ENCODE data around the gene PDK1.

PDK1 gene

GRCh38 chr2:172555522-172556283, at the start of gene PDK1:
Gene PDK1 (plus strand): TSS chr2:172556090. CDS start chr2:172556151, 61 bp downstream.
- Histone ChIP-seq H3K4me1 (ENCODE audit: control insufficient read depth in 1 of 2, insufficient read depth in 2 of 2, low read length in 2 of 2) (peaks cover 9 to 21% of the 10 kb centered on the region in 2 donors), H3K9ac (ENCODE audit: low read depth in 1 of 2, low read length in 2 of 2) (peak within 1 kb of the TSS; percentile 70 to 95), H3K27me3 (ENCODE audit: control insufficient read depth in 1 of 2, insufficient read depth in 2 of 2, low read length in 2 of 2) (no peaks in the 10 kb centered on the region), H3K9me3 (ENCODE audit: control insufficient read depth in 1 of 2, low read length in 2 of 2) (no peaks in the 10 kb centered on the region), H3K4me3 (ENCODE audit: low read depth in 1 of 2, low read length in 2 of 2) (peak within 1 kb of the TSS; percentile 88 to 92), H3K36me3 (ENCODE audit: control insufficient read depth in 1 of 2, insufficient read depth in 2 of 2, low read length in 2 of 2) (no peaks in the 10 kb centered on the region), H3K27ac (ENCODE audit: low read depth, low read length) (peak within 1 kb of the TSS; percentile 88)

DNA sequence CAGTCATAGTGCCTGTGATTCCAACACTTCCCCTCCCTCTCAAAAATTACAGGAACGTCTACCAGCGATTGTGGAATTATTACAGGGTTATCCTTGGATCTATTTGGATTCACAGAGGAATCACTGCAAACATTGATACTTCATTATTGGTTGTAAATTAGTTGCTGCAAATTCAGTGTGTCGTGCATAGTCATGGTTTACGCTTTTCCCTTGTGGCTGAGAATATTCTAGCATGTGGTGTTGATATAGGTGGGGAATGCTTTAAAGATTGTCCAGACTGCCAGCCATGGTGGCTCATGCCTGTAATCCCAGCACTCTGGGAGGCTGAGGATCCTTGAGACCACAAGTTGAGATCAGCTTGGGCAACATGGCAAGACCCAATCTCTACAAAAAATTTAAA, 48.7 kb upstream of the PDK1 start:
- Histone ChIP-seq H3K27ac (ENCODE audit: low read depth, low read length) (no peak overlapping the region), H3K4me3 (ENCODE audit: low read depth in 1 of 2, low read length in 2 of 2) (no peak overlapping the region), H3K9ac (ENCODE audit: low read depth in 1 of 2, low read length in 2 of 2) (no peak overlapping the region), H3K9me3 (ENCODE audit: control insufficient read depth in 1 of 2, low read length in 2 of 2) (peaks cover 1 to 13% of the 10 kb centered on the region in 2 donors), H3K4me1 (ENCODE audit: control insufficient read depth in 1 of 2, insufficient read depth in 2 of 2, low read length in 2 of 2) (peaks cover 0 to 4% of the 10 kb centered on the region in 2 donors), H3K27me3 (ENCODE audit: control insufficient read depth in 1 of 2, insufficient read depth in 2 of 2, low read length in 2 of 2) (no peaks in the 10 kb centered on the region), H3K36me3 (ENCODE audit: control insufficient read depth in 1 of 2, insufficient read depth in 2 of 2, low read length in 2 of 2) (peaks cover 29 to 51% of the 10 kb centered on the region in 2 donors)

- H3K27me3 ChIP-seq (ENCODE audit: control insufficient read depth in 1 of 2, insufficient read depth in 2 of 2, low read length in 2 of 2), result no peaks in the 10 kb centered on the region
- H3K4me3 ChIP-seq (ENCODE audit: low read depth in 1 of 2, low read length in 2 of 2), result no peak overlapping the region
- no peak overlapping the region for H3K9ac ChIP-seq (ENCODE audit: low read depth in 1 of 2, low read length in 2 of 2)
- no peak overlapping the region for H3K27ac ChIP-seq (ENCODE audit: low read depth, low read length)
- peaks cover 19 to 28% of the 10 kb centered on the region in 2 donors for H3K36me3 ChIP-seq (ENCODE audit: control insufficient read depth in 1 of 2, insufficient read depth in 2 of 2, low read length in 2 of 2)
- peaks cover 0 to 4% of the 10 kb centered on the region in 2 donors for H3K4me1 ChIP-seq (ENCODE audit: control insufficient read depth in 1 of 2, insufficient read depth in 2 of 2, low read length in 2 of 2)
- H3K9me3 ChIP-seq (ENCODE audit: control insufficient read depth in 1 of 2, low read length in 2 of 2), result peaks cover 14 to 27% of the 10 kb centered on the region in 2 donors
Observed at GRCh38 chr2:172510088-172510487, 45.8 kb upstream of the PDK1 start.

GRCh38 chr2:172510548-172510947, 45.3 kb upstream of the PDK1 start:
- Histone ChIP-seq H3K36me3 (ENCODE audit: control insufficient read depth in 1 of 2, insufficient read depth in 2 of 2, low read length in 2 of 2) (peaks cover 19 to 23% of the 10 kb centered on the region in 2 donors), H3K27ac (ENCODE audit: low read depth, low read length) (no peak overlapping the region), H3K9ac (ENCODE audit: low read depth in 1 of 2, low read length in 2 of 2) (no peak overlapping the region), H3K27me3 (ENCODE audit: control insufficient read depth in 1 of 2, insufficient read depth in 2 of 2, low read length in 2 of 2) (no peaks in the 10 kb centered on the region), H3K4me1 (ENCODE audit: control insufficient read depth in 1 of 2, insufficient read depth in 2 of 2, low read length in 2 of 2) (peaks cover 0 to 4% of the 10 kb centered on the region in 2 donors), H3K9me3 (ENCODE audit: control insufficient read depth in 1 of 2, low read length in 2 of 2) (peaks cover 14 to 27% of the 10 kb centered on the region in 2 donors), H3K4me3 (ENCODE audit: low read depth in 1 of 2, low read length in 2 of 2) (no peak overlapping the region)

DNA sequence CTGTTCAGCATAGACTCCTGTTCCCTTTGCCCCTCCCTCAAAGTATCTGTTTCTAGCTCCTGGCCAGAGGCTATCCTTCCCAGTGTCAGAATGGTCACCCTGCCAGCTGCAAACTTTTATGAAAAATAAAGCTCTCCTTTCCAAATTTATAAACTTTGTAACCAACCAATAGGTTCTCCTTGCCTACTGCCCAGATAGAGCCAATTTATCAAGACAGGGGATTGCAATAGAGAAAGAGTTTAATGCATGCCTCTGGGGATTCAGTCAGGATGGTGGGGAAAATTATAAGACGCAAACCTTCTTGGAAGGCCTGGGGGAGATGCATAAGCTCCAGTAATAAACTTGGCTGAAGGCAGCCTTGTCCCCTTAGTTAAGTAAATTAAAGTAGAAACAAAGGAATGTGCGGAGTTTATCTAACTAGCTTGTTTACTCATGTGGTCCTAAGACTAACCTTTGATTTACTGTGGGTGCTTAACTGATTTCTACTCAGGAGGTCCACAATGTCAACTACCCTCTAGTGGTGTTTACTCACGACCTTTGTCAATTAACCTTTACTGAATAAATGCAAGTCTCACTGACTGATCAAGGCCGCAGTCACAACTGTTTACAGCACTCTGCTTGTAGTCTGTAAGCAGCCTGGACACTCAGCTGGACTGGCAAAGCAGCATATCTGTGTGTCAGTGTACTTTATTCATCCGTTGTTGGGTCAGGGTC, 42.9 kb upstream of the PDK1 start:
- Histone ChIP-seq H3K9ac (ENCODE audit: low read depth in 1 of 2, low read length in 2 of 2) (no peak overlapping the region), H3K9me3 (ENCODE audit: control insufficient read depth in 1 of 2, low read length in 2 of 2) (peaks cover 14 to 27% of the 10 kb centered on the region in 2 donors), H3K27ac (ENCODE audit: low read depth, low read length) (no peak overlapping the region), H3K4me3 (ENCODE audit: low read depth in 1 of 2, low read length in 2 of 2) (no peak overlapping the region), H3K27me3 (ENCODE audit: control insufficient read depth in 1 of 2, insufficient read depth in 2 of 2, low read length in 2 of 2) (no peaks in the 10 kb centered on the region), H3K4me1 (ENCODE audit: control insufficient read depth in 1 of 2, insufficient read depth in 2 of 2, low read length in 2 of 2) (peaks cover 0 to 4% of the 10 kb centered on the region in 2 donors), H3K36me3 (ENCODE audit: control insufficient read depth in 1 of 2, insufficient read depth in 2 of 2, low read length in 2 of 2) (peaks cover 7 to 8% of the 10 kb centered on the region in 2 donors)

GRCh38 chr2:172513524-172513900, 42.4 kb upstream of the PDK1 start:
- no peaks in the 10 kb centered on the region for H3K27me3 ChIP-seq (ENCODE audit: control insufficient read depth in 1 of 2, insufficient read depth in 2 of 2, low read length in 2 of 2)
- H3K4me3 ChIP-seq (ENCODE audit: low read depth in 1 of 2, low read length in 2 of 2), result no peak overlapping the region
- no peak overlapping the region for H3K27ac ChIP-seq (ENCODE audit: low read depth, low read length)
- H3K36me3 ChIP-seq (ENCODE audit: control insufficient read depth in 1 of 2, insufficient read depth in 2 of 2, low read length in 2 of 2), result peaks cover 2 to 3% of the 10 kb centered on the region in 2 donors
- H3K9me3 ChIP-seq (ENCODE audit: control insufficient read depth in 1 of 2, low read length in 2 of 2), result peaks cover 14 to 27% of the 10 kb centered on the region in 2 donors
- H3K9ac ChIP-seq (ENCODE audit: low read depth in 1 of 2, low read length in 2 of 2), result no peak overlapping the region
- peaks cover 0 to 4% of the 10 kb centered on the region in 2 donors for H3K4me1 ChIP-seq (ENCODE audit: control insufficient read depth in 1 of 2, insufficient read depth in 2 of 2, low read length in 2 of 2)

DNA sequence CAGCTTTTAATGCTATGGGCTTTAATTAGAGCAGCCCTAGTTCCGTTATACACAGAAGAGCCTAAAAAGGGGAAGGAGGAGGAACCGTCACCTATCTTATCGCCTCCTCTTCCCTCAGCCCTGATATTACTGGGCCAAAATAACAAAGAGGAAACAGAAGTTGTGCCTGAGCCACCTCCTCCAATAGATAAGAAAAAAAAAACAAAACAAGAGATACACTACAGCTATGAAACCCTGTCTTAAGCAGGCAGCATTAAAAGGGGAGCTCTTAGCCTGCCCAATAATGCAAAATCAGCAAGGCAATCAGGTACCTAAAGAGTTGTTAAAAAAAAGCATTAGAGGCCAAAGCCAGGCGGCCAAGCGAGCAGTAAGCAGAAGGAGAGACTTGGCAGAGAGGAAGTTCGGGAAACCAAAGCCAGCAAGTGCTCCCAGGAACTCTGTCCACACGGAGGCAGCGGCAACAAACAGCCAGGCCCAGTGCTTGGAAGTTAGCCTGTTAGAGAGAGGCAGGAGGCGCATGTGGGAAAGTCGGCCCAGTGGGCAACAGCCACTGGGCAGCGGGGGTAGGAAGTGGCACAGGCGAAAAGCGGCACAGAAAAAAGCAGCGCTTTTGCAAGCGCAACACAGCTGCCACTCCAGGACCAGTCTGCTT, 41.8 kb upstream of the PDK1 start:
- no peak overlapping the region for H3K27ac ChIP-seq (ENCODE audit: low read depth, low read length)
- H3K36me3 ChIP-seq (ENCODE audit: control insufficient read depth in 1 of 2, insufficient read depth in 2 of 2, low read length in 2 of 2), result no peaks in the 10 kb centered on the region
- H3K9me3 ChIP-seq (ENCODE audit: control insufficient read depth in 1 of 2, low read length in 2 of 2), result peaks cover 14 to 27% of the 10 kb centered on the region in 2 donors
- H3K27me3 ChIP-seq (ENCODE audit: control insufficient read depth in 1 of 2, insufficient read depth in 2 of 2, low read length in 2 of 2), result no peaks in the 10 kb centered on the region
- H3K4me3 ChIP-seq (ENCODE audit: low read depth in 1 of 2, low read length in 2 of 2), result no peak overlapping the region
- H3K9ac ChIP-seq (ENCODE audit: low read depth in 1 of 2, low read length in 2 of 2), result no peak overlapping the region
- H3K4me1 ChIP-seq (ENCODE audit: control insufficient read depth in 1 of 2, insufficient read depth in 2 of 2, low read length in 2 of 2), result peaks cover 0 to 4% of the 10 kb centered on the region in 2 donors

- Histone ChIP-seq H3K27ac (ENCODE audit: low read depth, low read length) (no peak overlapping the region), H3K27me3 (ENCODE audit: control insufficient read depth in 1 of 2, insufficient read depth in 2 of 2, low read length in 2 of 2) (no peaks in the 10 kb centered on the region), H3K36me3 (ENCODE audit: control insufficient read depth in 1 of 2, insufficient read depth in 2 of 2, low read length in 2 of 2) (no peaks in the 10 kb centered on the region), H3K4me3 (ENCODE audit: low read depth in 1 of 2, low read length in 2 of 2) (no peak overlapping the region), H3K9me3 (ENCODE audit: control insufficient read depth in 1 of 2, low read length in 2 of 2) (peaks cover 16 to 22% of the 10 kb centered on the region in 2 donors), H3K4me1 (ENCODE audit: control insufficient read depth in 1 of 2, insufficient read depth in 2 of 2, low read length in 2 of 2) (no peaks in the 10 kb centered on the region), H3K9ac (ENCODE audit: low read depth in 1 of 2, low read length in 2 of 2) (no peak overlapping the region)
Observed at GRCh38 chr2:172516299-172516698, 39.6 kb upstream of the PDK1 start.

- Histone ChIP-seq H3K27me3 (ENCODE audit: control insufficient read depth in 1 of 2, insufficient read depth in 2 of 2, low read length in 2 of 2) (no peaks in the 10 kb centered on the region), H3K9ac (ENCODE audit: low read depth in 1 of 2, low read length in 2 of 2) (no peak overlapping the region), H3K9me3 (ENCODE audit: control insufficient read depth in 1 of 2, low read length in 2 of 2) (peaks cover 0 to 2% of the 10 kb centered on the region in 2 donors), H3K4me3 (ENCODE audit: low read depth in 1 of 2, low read length in 2 of 2) (no peak overlapping the region), H3K36me3 (ENCODE audit: control insufficient read depth in 1 of 2, insufficient read depth in 2 of 2, low read length in 2 of 2) (no peaks in the 10 kb centered on the region), H3K27ac (ENCODE audit: low read depth, low read length) (no peak overlapping the region), H3K4me1 (ENCODE audit: control insufficient read depth in 1 of 2, insufficient read depth in 2 of 2, low read length in 2 of 2) (no peaks in the 10 kb centered on the region)
Observed at GRCh38 chr2:172518995-172519394, 36.9 kb upstream of the PDK1 start.

DNA sequence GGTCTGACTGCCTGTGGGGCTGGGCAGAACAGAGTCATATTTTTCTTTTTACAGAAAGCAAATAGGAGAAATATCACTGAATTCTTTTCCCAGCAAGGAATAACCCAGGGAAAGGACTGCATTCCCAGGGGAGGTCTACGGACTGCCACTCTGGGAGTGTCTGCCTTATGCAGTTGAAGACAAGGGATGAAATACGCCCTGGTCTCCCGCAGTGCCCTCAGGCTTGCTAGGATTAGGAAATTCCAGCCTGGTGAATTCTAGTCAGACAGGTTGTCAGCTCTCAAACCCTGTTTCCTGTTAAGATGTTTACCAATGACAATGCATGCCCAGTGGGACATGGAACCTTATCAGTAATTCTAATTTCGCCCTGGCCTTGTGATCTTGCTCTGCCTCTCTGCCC, 30.3 kb upstream of the PDK1 start:
- Histone ChIP-seq H3K4me1 (ENCODE audit: control insufficient read depth in 1 of 2, insufficient read depth in 2 of 2, low read length in 2 of 2) (peaks cover 0 to under 1% of the 10 kb centered on the region in 2 donors), H3K4me3 (ENCODE audit: low read depth in 1 of 2, low read length in 2 of 2) (no peak overlapping the region), H3K9me3 (ENCODE audit: control insufficient read depth in 1 of 2, low read length in 2 of 2) (peaks cover 13 to 15% of the 10 kb centered on the region in 2 donors), H3K36me3 (ENCODE audit: control insufficient read depth in 1 of 2, insufficient read depth in 2 of 2, low read length in 2 of 2) (no peaks in the 10 kb centered on the region), H3K27ac (ENCODE audit: low read depth, low read length) (no peak overlapping the region), H3K27me3 (ENCODE audit: control insufficient read depth in 1 of 2, insufficient read depth in 2 of 2, low read length in 2 of 2) (no peaks in the 10 kb centered on the region), H3K9ac (ENCODE audit: low read depth in 1 of 2, low read length in 2 of 2) (no peak overlapping the region)

Measured in duodenal mucosa (tissue), 2 donors.